ENCODE data around the gene NTNG2. TPM values are rescaled to one million over a fixed set of nuclear protein-coding genes. Genes with fewer than 3 reads are reported as not detected.

The NTNG2 gene
- total and polyA plus RNA-seq, 2 donors (not counting 1 experiment from before 2014, with no cell fraction given): 5.0 to 6.6 TPM

DNA sequence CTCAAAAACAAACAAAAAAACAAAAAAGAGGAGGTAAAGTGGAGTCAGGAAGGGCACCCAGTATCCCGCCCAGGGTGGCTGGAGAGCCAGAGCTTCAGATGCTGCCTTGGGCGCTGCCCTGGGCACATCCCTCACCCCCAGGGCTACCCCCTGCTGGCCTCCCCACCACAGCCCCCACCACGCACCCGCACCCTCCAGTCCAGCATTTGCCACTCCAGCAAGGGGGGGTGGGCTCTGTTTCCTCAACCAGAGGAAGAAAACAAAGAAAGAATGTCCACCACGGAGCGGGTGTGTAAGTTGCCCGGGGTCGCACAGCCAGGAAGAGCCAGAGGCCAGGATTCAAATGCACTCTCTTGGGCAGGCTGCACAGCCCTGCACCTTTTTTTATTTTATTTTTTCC, 86.1 kb downstream of the NTNG2 start:
- WGBS (ENCODE audit: insufficient coverage): 77% methylated on average over 4 of the region's 8 CpGs
- Histone ChIP-seq H3K79me2 (ENCODE audit: control insufficient read depth, insufficient read depth, low read length) (no peaks in the 10 kb centered on the region), H3K4me2 (replicated peaks; ENCODE audit: low read depth, low read length, poor library complexity, severe bottlenecking) (no peak overlapping the region), H3K27ac (ENCODE audit: low read length in 2 of 2) (no peak overlapping the region), H3K9me3 (ENCODE audit: control extremely low read depth in 1 of 3, control insufficient read depth in 2 of 3, insufficient read depth in 1 of 3, low read length in 2 of 3) (peaks cover 0 to 8% (median 0%) of the 10 kb centered on the region in 3 donors), H4K20me1 (ENCODE audit: control insufficient read depth, insufficient read depth, low read length, poor library complexity, severe bottlenecking) (no peaks in the 10 kb centered on the region), H3K36me3 (replicated peaks in 1 of 2; ENCODE audit: control extremely low read depth in 1 of 2, control insufficient read depth in 1 of 2, extremely low read depth in 1 of 2, insufficient read depth in 2 of 2, low read length in 1 of 2) (no peaks in the 10 kb centered on the region), H3K4me1 (ENCODE audit: control insufficient read depth in 2 of 2, insufficient read depth in 2 of 2, low read length in 2 of 2) (peaks cover 2 to 6% of the 10 kb centered on the region in 2 donors), H2AFZ (ENCODE audit: insufficient read depth, low read depth, low read length, poor library complexity, severe bottlenecking) (no peak overlapping the region), H3K4me3 (ENCODE audit: control extremely low read depth in 1 of 5, extremely low read depth in 1 of 5, insufficient read depth in 1 of 5, low read depth in 2 of 5, low read length in 4 of 5) (no peak overlapping the region), H3K27me3 (replicated peaks in 1 of 4; ENCODE audit: control extremely low read depth in 1 of 4, control insufficient read depth in 3 of 4, insufficient read depth in 4 of 4, low read length in 3 of 4) (peaks cover 0 to 14% (median 4%) of the 10 kb centered on the region in 4 experiments), H3K9ac (ENCODE audit: low read length) (no peak overlapping the region)
- intact Hi-C loops (cut with micrococcal nuclease): no loop called here
- Mint-ChIP-seq H3K4me1 (peaks cover 7% of the 10 kb centered on the region), H3K27ac (no peak overlapping the region), H3K9me3 (ENCODE audit: insufficient read depth) (no peaks in the 10 kb centered on the region), H3K4me3 (no peak overlapping the region), H3K27me3 (peaks cover 5% of the 10 kb centered on the region)
- CTCF ChIA-PET: interaction anchor here (1.5 to 12.1 kb wide), 2 partner anchors 11 to 78 kb away, joined by 6 to 102 read pairs; no protein-coding TSS in a partner anchor
- TF ChIP-seq EZH2 (IDR thresholded peaks at IDR 0.05; ENCODE audit: borderline replicate concordance, insufficient read depth, low read depth, low read length, poor library complexity, severe bottlenecking): no peak
- TF ChIP-seq, protein P1, sequence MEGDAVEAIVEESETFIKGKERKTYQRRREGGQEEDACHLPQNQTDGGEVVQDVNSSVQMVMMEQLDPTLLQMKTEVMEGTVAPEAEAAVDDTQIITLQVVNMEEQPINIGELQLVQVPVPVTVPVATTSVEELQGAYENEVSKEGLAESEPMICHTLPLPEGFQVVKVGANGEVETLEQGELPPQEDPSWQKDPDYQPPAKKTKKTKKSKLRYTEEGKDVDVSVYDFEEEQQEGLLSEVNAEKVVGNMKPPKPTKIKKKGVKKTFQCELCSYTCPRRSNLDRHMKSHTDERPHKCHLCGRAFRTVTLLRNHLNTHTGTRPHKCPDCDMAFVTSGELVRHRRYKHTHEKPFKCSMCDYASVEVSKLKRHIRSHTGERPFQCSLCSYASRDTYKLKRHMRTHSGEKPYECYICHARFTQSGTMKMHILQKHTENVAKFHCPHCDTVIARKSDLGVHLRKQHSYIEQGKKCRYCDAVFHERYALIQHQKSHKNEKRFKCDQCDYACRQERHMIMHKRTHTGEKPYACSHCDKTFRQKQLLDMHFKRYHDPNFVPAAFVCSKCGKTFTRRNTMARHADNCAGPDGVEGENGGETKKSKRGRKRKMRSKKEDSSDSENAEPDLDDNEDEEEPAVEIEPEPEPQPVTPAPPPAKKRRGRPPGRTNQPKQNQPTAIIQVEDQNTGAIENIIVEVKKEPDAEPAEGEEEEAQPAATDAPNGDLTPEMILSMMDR (IDR thresholded peaks at IDR 0.05): no peak
- POLR2A ChIA-PET: no interaction called here
- DNase-seq (no peak), ATAC-seq (ENCODE audit: low read depth) (no peak)

DNA sequence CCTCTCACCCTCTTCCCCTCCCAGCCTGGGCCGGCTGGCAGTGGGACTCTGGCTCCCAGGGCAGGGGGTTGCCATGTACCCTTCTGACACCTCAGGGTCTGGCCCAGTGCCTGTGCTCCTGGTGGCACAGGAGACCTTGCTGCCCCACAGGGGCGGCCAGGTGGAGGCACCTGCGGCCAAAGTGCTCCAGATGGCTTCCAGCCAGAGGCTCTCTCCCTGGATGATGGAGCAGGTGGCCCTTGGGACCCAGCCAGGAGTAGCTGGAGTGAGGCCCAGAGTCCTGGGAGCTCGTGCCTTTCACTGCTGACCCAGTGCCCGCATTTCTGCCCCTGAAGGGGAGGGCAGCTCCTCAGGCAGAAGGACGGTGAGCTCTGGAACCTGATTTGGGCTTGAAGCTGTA, 87.3 kb downstream of the NTNG2 start:
- CTCF ChIA-PET: interaction anchor here (0.6 to 12.1 kb wide), 5 partner anchors 11 to 500 kb away, joined by 3 to 102 read pairs (median 4); no protein-coding TSS in a partner anchor
- Mint-ChIP-seq H3K4me3 (no peak overlapping the region), H3K27me3 (peaks cover 5% of the 10 kb centered on the region), H3K27ac (no peak overlapping the region), H3K9me3 (ENCODE audit: insufficient read depth) (no peaks in the 10 kb centered on the region), H3K4me1 (peaks cover 5% of the 10 kb centered on the region)
- TF ChIP-seq, protein P1 (IDR thresholded peaks at IDR 0.05): no peak
- TF ChIP-seq EZH2 (IDR thresholded peaks at IDR 0.05; ENCODE audit: borderline replicate concordance, insufficient read depth, low read depth, low read length, poor library complexity, severe bottlenecking): no peak
- Histone ChIP-seq H2AFZ (ENCODE audit: insufficient read depth, low read depth, low read length, poor library complexity, severe bottlenecking) (no peak overlapping the region), H3K4me1 (ENCODE audit: control insufficient read depth in 2 of 2, insufficient read depth in 2 of 2, low read length in 2 of 2) (peaks cover 0 to 3% of the 10 kb centered on the region in 2 donors), H3K27me3 (replicated peaks in 1 of 4; ENCODE audit: control extremely low read depth in 1 of 4, control insufficient read depth in 3 of 4, insufficient read depth in 4 of 4, low read length in 3 of 4) (peaks cover 0 to 11% (median 4%) of the 10 kb centered on the region in 4 experiments), H3K36me3 (replicated peaks in 1 of 2; ENCODE audit: control extremely low read depth in 1 of 2, control insufficient read depth in 1 of 2, extremely low read depth in 1 of 2, insufficient read depth in 2 of 2, low read length in 1 of 2) (no peaks in the 10 kb centered on the region), H3K4me3 (ENCODE audit: control extremely low read depth in 1 of 5, extremely low read depth in 1 of 5, insufficient read depth in 1 of 5, low read depth in 2 of 5, low read length in 4 of 5) (no peak overlapping the region), H3K9ac (ENCODE audit: low read length) (no peak overlapping the region), H3K9me3 (ENCODE audit: control extremely low read depth in 1 of 3, control insufficient read depth in 2 of 3, insufficient read depth in 1 of 3, low read length in 2 of 3) (peaks cover 0 to 8% (median 0%) of the 10 kb centered on the region in 3 donors), H3K4me2 (replicated peaks; ENCODE audit: low read depth, low read length, poor library complexity, severe bottlenecking) (no peak overlapping the region), H3K27ac (ENCODE audit: low read length in 2 of 2) (no peak overlapping the region), H3K79me2 (ENCODE audit: control insufficient read depth, insufficient read depth, low read length) (no peaks in the 10 kb centered on the region), H4K20me1 (ENCODE audit: control insufficient read depth, insufficient read depth, low read length, poor library complexity, severe bottlenecking) (no peaks in the 10 kb centered on the region)
- no peak for DNase-seq
- WGBS (ENCODE audit: insufficient coverage): 89% methylated on average over 4 of the region's 6 CpGs
- ATAC-seq (ENCODE audit: low read depth): no peak
- intact Hi-C loops (cut with micrococcal nuclease): no loop called here
- POLR2A ChIA-PET: no interaction called here
